ENCODE data around the gene CPTP.

The CPTP gene

GRCh38 chr1:1347026-1347595 is 22.5 kb downstream of the CPTP start:
- no peak for DNase-seq (ENCODE audit: low read depth in 2 of 2, low spot score in 1 of 2)

- DNase-seq (ENCODE audit: low read depth in 2 of 2, low spot score in 1 of 2): no peak
Observed at GRCh38 chr1:1347663-1348419, 23.2 kb downstream of the CPTP start.

- no peak for DNase-seq (ENCODE audit: low read depth in 2 of 2, low spot score in 1 of 2)
Observed at GRCh38 chr1:1348420-1349255, 24.0 kb downstream of the CPTP start.

- peak in 1 of 2 donors; percentile 30 for DNase-seq (ENCODE audit: low read depth in 2 of 2, low spot score in 1 of 2)
Observed at GRCh38 chr1:1349256-1350012, 24.8 kb downstream of the CPTP start, which contains the start of gene DVL1. TSS of gene DVL1 (minus strand) at chr1:1349418. CDS start at chr1:1349065, 353 bp downstream.

- DNase-seq (ENCODE audit: low read depth in 2 of 2, low spot score in 1 of 2): no peak
Observed at GRCh38 chr1:1351511-1352427, 27.2 kb downstream of the CPTP start.

GRCh38 chr1:1352786-1353388 is 28.3 kb downstream of the CPTP start:
- DNase-seq (ENCODE audit: low read depth in 2 of 2, low spot score in 1 of 2): no peak

GRCh38 chr1:1353389-1354151 is 29.0 kb downstream of the CPTP start:
- no peak for DNase-seq (ENCODE audit: low read depth in 2 of 2, low spot score in 1 of 2)

GRCh38 chr1:1354271-1355247 is 30.0 kb downstream of the CPTP start:
- no peak for DNase-seq (ENCODE audit: low read depth in 2 of 2, low spot score in 1 of 2)

GRCh38 chr1:1355416-1355815 is 30.8 kb downstream of the CPTP start:
- DNase-seq (ENCODE audit: low read depth in 2 of 2, low spot score in 1 of 2): no peak

GRCh38 chr1:1356166-1356795 is 31.7 kb downstream of the CPTP start:
- no peak for DNase-seq (ENCODE audit: low read depth in 2 of 2, low spot score in 1 of 2)

- no peak for DNase-seq (ENCODE audit: low read depth in 2 of 2, low spot score in 1 of 2)
Observed at GRCh38 chr1:1356796-1357401, 32.3 kb downstream of the CPTP start.

GRCh38 chr1:1357871-1358432 is 33.4 kb downstream of the CPTP start:
- no peak for DNase-seq (ENCODE audit: low read depth in 2 of 2, low spot score in 1 of 2)

- no peak for DNase-seq (ENCODE audit: low read depth in 2 of 2, low spot score in 1 of 2)
Observed at GRCh38 chr1:1358433-1359271, 34.0 kb downstream of the CPTP start, which contains the start of gene MXRA8. TSS of gene MXRA8 (minus strand) at chr1:1358555. CDS start at chr1:1358504, 51 bp downstream.

GRCh38 chr1:1359308-1359663 is 34.7 kb downstream of the CPTP start:
- DNase-seq (ENCODE audit: low read depth in 2 of 2, low spot score in 1 of 2): no peak

GRCh38 chr1:1359664-1360468 is 35.3 kb downstream of the CPTP start:
- no peak for DNase-seq (ENCODE audit: low read depth in 2 of 2, low spot score in 1 of 2)
